WI38 (cell line): ENCODE measurements around the gene SHE.

Experiments used
- H3K4me3 ChIP-seq: 2 replicates; pipeline ENCODE4 v1.5.1; 2011; ENCODE audit warnings: low read depth, mild to moderate bottlenecking, control low read depth, low read length
- CTCF ChIP-seq: IDR thresholded peaks from 2 replicates; pipeline ENCODE4 v1.5.1; 2012; ENCODE audit warnings: low read depth, mild to moderate bottlenecking, control low read depth, low read length

Gene SHE

GRCh38 chr1:154502066-154502743 lies at the start of gene SHE, which contains the start of gene TDRD10:
Gene SHE (minus strand): TSS chr1:154502412. CDS start chr1:154502026, 386 bp downstream.
Gene TDRD10 (plus strand): TSS chr1:154502219. CDS start chr1:154506904, 4,685 bp downstream.
- H3K4me3 ChIP-seq = no peak within 1 kb of the TSS
- TF ChIP-seq CTCF = no peak

- no peak overlapping the region for H3K4me3 ChIP-seq
- TF ChIP-seq CTCF = no peak
Observed at GRCh38 chr1:154551474-154551873, 49.3 kb upstream of the SHE start.

- H3K4me3 ChIP-seq = no peak overlapping the region
- TF ChIP-seq CTCF = no peak
Observed at GRCh38 chr1:154550657-154551056, 48.4 kb upstream of the SHE start.

GRCh38 chr1:154550070-154550469 lies 47.9 kb upstream of the SHE start:
- no peak overlapping the region for H3K4me3 ChIP-seq
- no peak for TF ChIP-seq CTCF

- TF ChIP-seq CTCF = no peak
- no peak overlapping the region for H3K4me3 ChIP-seq
Observed at GRCh38 chr1:154549202-154549770, 47.1 kb upstream of the SHE start.

GRCh38 chr1:154548028-154548427 lies 45.8 kb upstream of the SHE start:
- TF ChIP-seq CTCF = no peak
- no peak overlapping the region for H3K4me3 ChIP-seq

- no peak for TF ChIP-seq CTCF
- H3K4me3 ChIP-seq = no peak overlapping the region
Observed at GRCh38 chr1:154547105-154547732, 45.0 kb upstream of the SHE start.
